Measurements from ENCODE around the gene ZNF823.
A peak's percentile ranks its signal among the peaks of the same experiment; 100 is the strongest.

Gene ZNF823

GRCh38 chr19:11767633-11768133 lies 28.9 kb upstream of the ZNF823 start:
- Histone ChIP-seq H2AFZ (peak overlapping the region; percentile 68), H3K27ac (peak overlapping the region; percentile 97), H3K9me3 (ENCODE audit: control insufficient read depth, low read length) (no peaks in the 10 kb centered on the region), H3K9ac (peak overlapping the region; percentile 85), H3K4me2 (ENCODE audit: low read length) (peak overlapping the region; percentile 91), H3K4me1 (peaks cover 3% of the 10 kb centered on the region), H3K36me3 (ENCODE audit: control insufficient read depth, insufficient read depth, low read length) (no peaks in the 10 kb centered on the region), H3K27me3 (ENCODE audit: control insufficient read depth, insufficient read depth, low read length) (no peaks in the 10 kb centered on the region), H3K4me3 (ENCODE audit: low read depth, low read length) (peak overlapping the region; percentile 88), H3K79me2 (peaks cover 19% of the 10 kb centered on the region)
- no peak for TF ChIP-seq CTCF (IDR thresholded peaks at IDR 0.05)

GRCh38 chr19:11766597-11767591 lies 28.1 kb upstream of the ZNF823 start, which contains the start of gene ZNF441:
ZNF441 (plus strand) TSS chr19:11767000; CDS start chr19:11767194, 194 bp downstream.
- H3K27ac ChIP-seq, result peak within 1 kb of the TSS; percentile 97
- no peak for TF ChIP-seq CTCF (IDR thresholded peaks at IDR 0.05)
- H3K4me3 ChIP-seq (ENCODE audit: low read depth, low read length), result peak within 1 kb of the TSS; percentile 88

GRCh38 chr19:11763611-11764010 lies 24.9 kb upstream of the ZNF823 start:
- H3K4me3 ChIP-seq (ENCODE audit: low read depth, low read length), result no peak overlapping the region
- no peaks in the 10 kb centered on the region for H3K9me3 ChIP-seq (ENCODE audit: control insufficient read depth, low read length)

More at GRCh38 chr19:11766597-11767591, 28.1 kb upstream of the ZNF823 start, which contains the start of gene ZNF441:
- peak within 1 kb of the TSS; percentile 85 for H3K9ac ChIP-seq
- no peaks in the 10 kb centered on the region for H3K27me3 ChIP-seq (ENCODE audit: control insufficient read depth, insufficient read depth, low read length)
- peak within 1 kb of the TSS; percentile 68 for H2AFZ ChIP-seq
- peaks cover 12% of the 10 kb centered on the region for H3K79me2 ChIP-seq
- no peaks in the 10 kb centered on the region for H3K9me3 ChIP-seq (ENCODE audit: control insufficient read depth, low read length)
- H3K4me2 ChIP-seq (ENCODE audit: low read length), result peak within 1 kb of the TSS; percentile 91
- no peaks in the 10 kb centered on the region for H3K36me3 ChIP-seq (ENCODE audit: control insufficient read depth, insufficient read depth, low read length)
- H3K4me1 ChIP-seq, result peaks cover 3% of the 10 kb centered on the region

GRCh38 chr19:11763117-11763516 lies 24.4 kb upstream of the ZNF823 start:
- Histone ChIP-seq H3K79me2 (no peaks in the 10 kb centered on the region), H3K4me1 (peaks cover 3% of the 10 kb centered on the region), H3K27ac (no peak overlapping the region), H3K36me3 (ENCODE audit: control insufficient read depth, insufficient read depth, low read length) (no peaks in the 10 kb centered on the region), H3K9ac (no peak overlapping the region), H3K27me3 (ENCODE audit: control insufficient read depth, insufficient read depth, low read length) (no peaks in the 10 kb centered on the region), H3K4me2 (ENCODE audit: low read length) (no peak overlapping the region), H3K9me3 (ENCODE audit: control insufficient read depth, low read length) (no peaks in the 10 kb centered on the region), H3K4me3 (ENCODE audit: low read depth, low read length) (no peak overlapping the region), H2AFZ (no peak overlapping the region)
- TF ChIP-seq CTCF (IDR thresholded peaks at IDR 0.05), result no peak

More at GRCh38 chr19:11763611-11764010, 24.9 kb upstream of the ZNF823 start:
- Histone ChIP-seq H3K36me3 (ENCODE audit: control insufficient read depth, insufficient read depth, low read length) (no peaks in the 10 kb centered on the region), H3K4me2 (ENCODE audit: low read length) (no peak overlapping the region), H2AFZ (no peak overlapping the region), H3K27me3 (ENCODE audit: control insufficient read depth, insufficient read depth, low read length) (no peaks in the 10 kb centered on the region), H3K4me1 (peaks cover 3% of the 10 kb centered on the region), H3K27ac (no peak overlapping the region), H3K79me2 (no peaks in the 10 kb centered on the region), H3K9ac (no peak overlapping the region)
- TF ChIP-seq CTCF (IDR thresholded peaks at IDR 0.05), result no peak

Measured in parathyroid adenoma (tissue), 2 donors.